Hepatocyte (in vitro differentiated cells): ENCODE data around the gene SLC1A1. TPM values are rescaled to one million over a fixed set of nuclear protein-coding genes. Genes with fewer than 3 reads are reported as not detected.

ENCODE experiments used
- DNase-seq: peaks from one replicate; pipeline ENCODE4 v3.0.0-alpha.2; 2016; ENCODE audit warnings: low spot score
- H2AFZ ChIP-seq: fragments of 200-600 bp; sonication (generic); 2 replicates; pipeline ENCODE4 v1.6.0; 2016; ENCODE audit warnings: antibody characterized with exemption, mild to moderate bottlenecking
- H3K27ac ChIP-seq: fragments of 200-600 bp; sonication (generic); 2 replicates; pipeline ENCODE4 v1.5.1; 2016; ENCODE audit warnings: mild to moderate bottlenecking
- H3K27me3 ChIP-seq: fragments of 200-600 bp; sonication (generic); 2 replicates; pipeline ENCODE4 v1.6.1; 2016
- H3K36me3 ChIP-seq: fragments of 200-600 bp; sonication (generic); replicated peaks from 2 replicates; pipeline ENCODE4 v1.5.1; 2016; ENCODE audit warnings: low read depth; ENCODE audit not compliant: insufficient read depth
- H3K4me1 ChIP-seq: fragments of 200-600 bp; sonication (generic); 2 replicates; pipeline ENCODE4 v1.5.1; 2016; ENCODE audit warnings: mild to moderate bottlenecking, moderate library complexity; ENCODE audit not compliant: insufficient read depth
- H3K4me2 ChIP-seq: fragments of 200-600 bp; sonication (generic); 2 replicates; pipeline ENCODE4 v1.6.0; 2016
- H3K4me3 ChIP-seq: fragments of 200-600 bp; sonication (generic); 2 replicates; pipeline ENCODE4 v1.5.1; 2016; ENCODE audit warnings: mild to moderate bottlenecking
- H3K79me2 ChIP-seq: fragments of 200-600 bp; sonication (generic); 2 replicates; pipeline ENCODE4 v1.6.0; 2017; ENCODE audit warnings: mild to moderate bottlenecking
- H3K9me2 ChIP-seq: fragments of 200-600 bp; sonication (generic); replicated peaks from 2 replicates; pipeline ENCODE4 v1.6.0; 2017; ENCODE audit warnings: mild to moderate bottlenecking; ENCODE audit not compliant: insufficient read depth
- H3K9me3 ChIP-seq: fragments of 200-600 bp; sonication (generic); 2 replicates; pipeline ENCODE4 v1.5.1; 2016; ENCODE audit warnings: low read depth, mild to moderate bottlenecking
- H4K20me1 ChIP-seq: fragments of 200-600 bp; sonication (generic); 2 replicates; pipeline ENCODE4 v1.6.0; 2016; ENCODE audit warnings: mild to moderate bottlenecking; ENCODE audit not compliant: insufficient read depth, poor library complexity, severe bottlenecking
- EZH2 ChIP-seq: fragments of 200-600 bp; sonication (generic); IDR thresholded peaks from 2 replicates; pipeline ENCODE4 v1.6.1; 2016; ENCODE audit warnings: antibody characterized with exemption, mild to moderate bottlenecking, borderline replicate concordance
- EZH2phosphoT487 ChIP-seq: fragments of 200-600 bp; sonication (generic); IDR thresholded peaks from one replicate; pipeline ENCODE4 v1.6.1; 2018; ENCODE audit warnings: antibody characterized with exemption, mild to moderate bottlenecking, low read depth, moderate library complexity; ENCODE audit not compliant: unreplicated experiment, severe bottlenecking
- WGBS: methylation state at CpG from one replicate; pipeline ENCODE4 v1.1.6; 2016; ENCODE audit warnings: low lambda C conversion rate; ENCODE audit errors: missing lambda C conversion rate; 5-methylcytosine and 5-hydroxymethylcytosine counted together
- polyA plus RNA-seq: library from polyadenylated mRNA; unstranded; fragments of >200 nt; fragmentation: Nextera tagmentation; extraction: Ambion mirVana; gene quantifications from 2 replicates; pipeline ENCODE4 v1.2.1, GENCODE V29; 2016
- total RNA-seq: library from RNA; depleted of rRNA; stranded (reverse); fragments of >200 nt; gene quantifications from 2 replicates; pipeline ENCODE4 v1.2.3, GENCODE V29; 2014
- TF ChIP-seq, protein P1 (sequence below): fragments of 200-600 bp; sonication (generic); IDR thresholded peaks from 2 replicates; pipeline ENCODE4 v1.5.1; 2016; ENCODE audit warnings: antibody characterized with exemption, mild to moderate bottlenecking; ENCODE audit not compliant: poor library complexity

SLC1A1 gene
- total and polyA plus RNA-seq, 2 experiments from 2014 or later = 36.1 to 50.7 TPM

DNA sequence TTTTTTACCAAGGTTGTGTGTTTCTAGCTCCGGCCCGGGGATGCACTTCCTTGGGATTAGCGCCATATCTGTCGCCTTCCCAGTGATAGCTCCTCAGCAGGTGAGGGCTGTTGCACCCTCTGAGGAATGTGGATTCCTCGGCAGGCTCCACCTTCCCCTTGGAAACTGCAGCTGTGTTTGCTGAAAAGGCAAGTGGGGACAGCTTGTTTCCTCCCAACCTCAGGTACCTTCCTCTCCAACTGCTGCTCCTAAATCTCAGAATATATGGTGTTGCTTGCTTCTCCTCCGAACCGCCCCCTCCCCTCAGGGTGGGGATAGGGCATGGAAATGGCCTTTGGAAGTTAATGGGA lies 1.3 kb downstream of the SLC1A1 start:
- H3K79me2 ChIP-seq = peaks cover 28% of the 10 kb centered on the region
- peak overlapping the region; percentile 86 for H2AFZ ChIP-seq
- TF ChIP-seq, protein P1, sequence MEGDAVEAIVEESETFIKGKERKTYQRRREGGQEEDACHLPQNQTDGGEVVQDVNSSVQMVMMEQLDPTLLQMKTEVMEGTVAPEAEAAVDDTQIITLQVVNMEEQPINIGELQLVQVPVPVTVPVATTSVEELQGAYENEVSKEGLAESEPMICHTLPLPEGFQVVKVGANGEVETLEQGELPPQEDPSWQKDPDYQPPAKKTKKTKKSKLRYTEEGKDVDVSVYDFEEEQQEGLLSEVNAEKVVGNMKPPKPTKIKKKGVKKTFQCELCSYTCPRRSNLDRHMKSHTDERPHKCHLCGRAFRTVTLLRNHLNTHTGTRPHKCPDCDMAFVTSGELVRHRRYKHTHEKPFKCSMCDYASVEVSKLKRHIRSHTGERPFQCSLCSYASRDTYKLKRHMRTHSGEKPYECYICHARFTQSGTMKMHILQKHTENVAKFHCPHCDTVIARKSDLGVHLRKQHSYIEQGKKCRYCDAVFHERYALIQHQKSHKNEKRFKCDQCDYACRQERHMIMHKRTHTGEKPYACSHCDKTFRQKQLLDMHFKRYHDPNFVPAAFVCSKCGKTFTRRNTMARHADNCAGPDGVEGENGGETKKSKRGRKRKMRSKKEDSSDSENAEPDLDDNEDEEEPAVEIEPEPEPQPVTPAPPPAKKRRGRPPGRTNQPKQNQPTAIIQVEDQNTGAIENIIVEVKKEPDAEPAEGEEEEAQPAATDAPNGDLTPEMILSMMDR = no peak
- no peak for TF ChIP-seq EZH2
- TF ChIP-seq EZH2phosphoT487 = no peak
- H3K27ac ChIP-seq = peak overlapping the region; percentile 72
- H4K20me1 ChIP-seq = no peaks in the 10 kb centered on the region
- H3K36me3 ChIP-seq = no peaks in the 10 kb centered on the region
- H3K4me3 ChIP-seq = peak overlapping the region; percentile 72
- WGBS = 15% methylated on average over 7 of the region's 7 CpGs
- H3K4me1 ChIP-seq = peaks cover 5% of the 10 kb centered on the region
- H3K27me3 ChIP-seq = no peaks in the 10 kb centered on the region
- DNase-seq = peak; percentile 44
- H3K9me2 ChIP-seq = no peaks in the 10 kb centered on the region
- H3K4me2 ChIP-seq = peak overlapping the region; percentile 77
- no peaks in the 10 kb centered on the region for H3K9me3 ChIP-seq

DNA sequence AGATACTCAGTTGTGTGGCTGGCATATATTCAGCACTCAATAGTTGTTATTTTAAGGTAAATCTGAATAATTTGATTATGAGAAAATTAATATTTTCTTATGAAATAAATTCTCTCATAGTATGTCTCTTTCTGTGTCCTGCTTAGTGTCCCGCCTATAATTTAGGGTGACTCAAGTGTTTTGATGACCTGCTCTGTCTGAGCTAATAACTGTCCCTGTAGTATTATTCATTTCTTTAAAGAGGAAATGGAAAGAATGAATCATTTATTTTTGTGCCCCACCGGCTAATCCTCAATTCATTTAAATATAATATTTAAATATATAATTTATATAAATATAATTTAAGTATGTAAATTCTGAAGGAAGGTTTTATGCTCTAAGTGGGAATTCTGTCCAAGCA lies 4.1 kb downstream of the SLC1A1 start:
- no peaks in the 10 kb centered on the region for H3K9me2 ChIP-seq
- TF ChIP-seq EZH2 (no peak), EZH2phosphoT487 (no peak)
- H3K9me3 ChIP-seq = no peaks in the 10 kb centered on the region
- H3K4me1 ChIP-seq = peaks cover 16% of the 10 kb centered on the region
- 96% methylated on average over 2 of the region's 2 CpGs for WGBS
- H2AFZ ChIP-seq = no peak overlapping the region
- no peak overlapping the region for H3K4me2 ChIP-seq
- peaks cover 32% of the 10 kb centered on the region for H3K79me2 ChIP-seq
- H3K27ac ChIP-seq = no peak overlapping the region
- H3K27me3 ChIP-seq = no peaks in the 10 kb centered on the region
- no peak for DNase-seq
- no peaks in the 10 kb centered on the region for H4K20me1 ChIP-seq
- H3K4me3 ChIP-seq = no peak overlapping the region
- H3K36me3 ChIP-seq = no peaks in the 10 kb centered on the region

DNA sequence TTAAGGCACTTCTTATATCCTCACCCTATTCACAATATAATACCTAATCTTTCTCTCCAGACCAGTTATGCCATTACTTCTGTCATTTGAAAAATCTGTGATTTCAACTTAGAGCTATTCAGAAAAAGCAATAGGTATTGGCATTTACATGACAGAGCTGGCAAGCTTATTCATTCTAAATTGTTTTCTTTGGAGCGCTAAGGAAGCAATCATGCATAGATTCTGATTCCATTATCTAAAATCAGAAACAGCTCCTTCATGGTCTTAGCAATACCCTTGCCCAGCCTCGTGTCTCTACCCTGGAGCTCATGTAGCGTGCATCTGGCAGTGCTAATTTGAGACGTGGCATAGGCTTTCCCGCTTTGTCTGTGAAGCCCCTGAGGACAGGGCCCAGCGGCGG lies 4.5 kb downstream of the SLC1A1 start:
- no peak for DNase-seq
- H3K4me3 ChIP-seq = no peak overlapping the region
- no peaks in the 10 kb centered on the region for H3K27me3 ChIP-seq
- no peaks in the 10 kb centered on the region for H3K36me3 ChIP-seq
- no peak overlapping the region for H3K4me2 ChIP-seq
- H3K79me2 ChIP-seq = peaks cover 36% of the 10 kb centered on the region
- H3K9me3 ChIP-seq = no peaks in the 10 kb centered on the region
- H4K20me1 ChIP-seq = no peaks in the 10 kb centered on the region
- H3K4me1 ChIP-seq = peaks cover 21% of the 10 kb centered on the region
- no peak for TF ChIP-seq EZH2
- TF ChIP-seq, protein P1 = no peak
- no peak for TF ChIP-seq EZH2phosphoT487
- H3K27ac ChIP-seq = no peak overlapping the region
- WGBS = 93% methylated on average over 7 of the region's 7 CpGs
- no peak overlapping the region for H2AFZ ChIP-seq
- H3K9me2 ChIP-seq = no peaks in the 10 kb centered on the region

DNA sequence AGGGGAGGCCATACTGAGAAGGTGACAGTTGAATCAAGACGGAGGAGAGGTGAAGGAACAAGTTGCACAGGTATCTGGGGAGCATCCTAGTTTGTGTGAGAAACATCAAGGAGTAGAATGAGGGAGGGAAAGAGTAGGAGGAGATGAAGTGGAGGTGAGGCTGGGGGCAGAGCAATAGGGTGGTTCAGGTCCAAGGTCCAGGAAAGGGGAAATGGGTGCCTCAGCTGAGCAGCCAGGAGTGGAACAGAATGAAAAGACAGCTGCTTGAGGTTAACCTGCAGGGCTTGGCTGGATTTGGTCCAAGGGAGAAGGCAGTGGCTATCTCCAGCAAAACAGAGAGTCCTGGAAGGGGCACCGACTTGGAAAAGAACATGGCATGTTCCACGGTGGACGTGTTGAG lies 5.3 kb downstream of the SLC1A1 start:
- Histone ChIP-seq H3K36me3 (no peaks in the 10 kb centered on the region), H3K27ac (peak overlapping the region; percentile 70), H3K9me2 (no peaks in the 10 kb centered on the region), H3K27me3 (no peaks in the 10 kb centered on the region), H3K9me3 (no peaks in the 10 kb centered on the region), H3K4me1 (peaks cover 27% of the 10 kb centered on the region), H3K4me2 (peak overlapping the region; percentile 46), H3K4me3 (no peak overlapping the region), H3K79me2 (peaks cover 36% of the 10 kb centered on the region), H2AFZ (no peak overlapping the region), H4K20me1 (no peaks in the 10 kb centered on the region)
- 85% methylated on average over 4 of the region's 4 CpGs for WGBS
- TF ChIP-seq EZH2 = no peak
- TF ChIP-seq, protein P1 = no peak
- TF ChIP-seq EZH2phosphoT487 = no peak
- no peak for DNase-seq
